ENCODE results near the gene COPE.

The COPE gene

GRCh38 chr19:18851673-18852325 lies 67.4 kb downstream of the COPE start:
- no peak for DNase-seq (ENCODE audit: low spot score)

GRCh38 chr19:18850471-18851375 lies 68.5 kb downstream of the COPE start:
- DNase-seq (ENCODE audit: low spot score): no peak

DNA sequence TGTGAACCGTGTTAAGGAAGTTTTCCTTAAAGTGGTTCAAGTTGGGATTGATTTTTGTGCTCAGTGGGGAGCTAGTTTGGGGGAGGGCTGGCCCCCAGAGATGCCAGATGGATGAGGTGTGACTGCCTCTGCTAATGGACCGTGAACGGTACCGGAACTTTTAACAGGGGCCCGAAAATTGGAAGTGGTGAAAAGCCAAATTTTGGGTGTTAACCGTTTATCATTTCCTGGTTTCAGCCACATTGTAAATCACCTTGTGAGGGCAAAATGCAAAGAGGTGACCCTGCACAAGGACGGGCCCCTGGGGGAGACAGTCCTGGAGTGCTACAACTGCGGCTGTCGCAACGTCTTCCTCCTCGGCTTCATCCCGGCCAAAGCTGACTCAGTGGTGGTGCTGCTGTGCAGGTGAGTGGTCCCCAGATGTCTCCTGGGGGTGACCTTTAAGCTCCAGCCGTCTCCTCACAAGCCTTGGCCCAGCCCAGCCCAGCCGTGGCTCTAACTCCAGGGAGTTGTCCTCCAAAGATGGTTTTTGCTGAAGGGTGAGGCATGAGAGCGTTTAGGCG lies 69.3 kb downstream of the COPE start:
- no peak for DNase-seq (ENCODE audit: low spot score)
